Measurements from ENCODE around the gene TSR3. TPM values are rescaled to one million over a fixed set of nuclear protein-coding genes. Genes with fewer than 3 reads are reported as not detected.
"Not testable (repeated sequence)": the region's sequence is repeated elsewhere in the genome, so short reads cannot be mapped to it uniquely, and the experiment has no call there.

The TSR3 gene
- total RNA-seq, 2 experiments from 2014 or later: 33.8 to 43.7 TPM

DNA sequence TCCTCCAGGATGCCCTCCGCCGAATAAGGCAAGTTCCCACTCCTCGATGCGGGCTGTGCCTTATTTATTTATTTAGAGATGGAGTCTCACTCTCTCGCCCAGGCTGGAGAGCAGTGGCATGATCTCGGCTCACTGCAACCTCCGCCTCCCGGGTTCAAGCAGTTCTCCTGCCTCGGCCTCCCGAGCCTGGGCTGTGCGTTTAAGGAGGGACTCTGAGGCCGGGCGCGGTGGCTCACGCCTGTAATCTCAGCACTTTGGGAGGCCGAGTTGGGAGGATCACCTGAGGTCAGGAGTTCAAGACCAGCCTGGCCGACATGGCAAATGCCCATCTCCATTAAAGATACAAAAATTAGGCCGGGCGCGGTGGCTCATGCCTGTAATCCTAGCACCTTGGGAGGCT is 23.5 kb downstream of the TSR3 start:
- H3K27ac Mint-ChIP-seq, CTCF ChIA-PET, POLR2A ChIA-PET, H3K4me3 Mint-ChIP-seq, DNase-seq, H3K9me3 Mint-ChIP-seq: not testable (repeated sequence)
- Mint-ChIP-seq H3K36me3 (ENCODE audit: low read depth) (peaks cover 12% of the 10 kb centered on the region), H3K27me3 (peaks cover 14% of the 10 kb centered on the region), H3K4me1 (peaks cover 17% of the 10 kb centered on the region)

DNA sequence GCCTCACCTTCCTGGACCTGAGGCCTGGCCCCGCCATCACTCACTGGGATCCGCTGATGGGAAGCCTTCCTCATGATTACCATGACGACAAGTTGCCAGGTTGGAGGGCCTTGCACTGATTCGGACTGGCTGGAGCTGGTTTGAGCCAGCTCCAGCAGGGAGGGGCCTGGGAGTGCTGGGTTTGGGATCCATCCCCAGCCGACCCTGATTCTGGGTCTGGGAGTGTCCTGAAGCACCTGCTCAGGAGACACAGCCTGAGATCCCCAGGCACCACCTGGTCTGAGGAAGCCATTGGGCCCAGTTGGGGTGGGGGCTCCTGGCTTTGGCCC is 24.1 kb downstream of the TSR3 start:
- H3K4me1 Mint-ChIP-seq: peaks cover 15% of the 10 kb centered on the region
- POLR2A ChIA-PET: no interaction called here
- no peak overlapping the region for H3K27ac Mint-ChIP-seq
- H3K27me3 Mint-ChIP-seq: peaks cover 12% of the 10 kb centered on the region
- no peaks in the 10 kb centered on the region for H3K9me3 Mint-ChIP-seq
- CTCF ChIA-PET: interaction anchor here (1.5 kb wide), 1 partner anchor 40 kb away, joined by 3 read pairs; no protein-coding TSS in a partner anchor
- no peak for DNase-seq
- peaks cover 12% of the 10 kb centered on the region for H3K36me3 Mint-ChIP-seq (ENCODE audit: low read depth)
- H3K4me3 Mint-ChIP-seq: no peak overlapping the region

DNA sequence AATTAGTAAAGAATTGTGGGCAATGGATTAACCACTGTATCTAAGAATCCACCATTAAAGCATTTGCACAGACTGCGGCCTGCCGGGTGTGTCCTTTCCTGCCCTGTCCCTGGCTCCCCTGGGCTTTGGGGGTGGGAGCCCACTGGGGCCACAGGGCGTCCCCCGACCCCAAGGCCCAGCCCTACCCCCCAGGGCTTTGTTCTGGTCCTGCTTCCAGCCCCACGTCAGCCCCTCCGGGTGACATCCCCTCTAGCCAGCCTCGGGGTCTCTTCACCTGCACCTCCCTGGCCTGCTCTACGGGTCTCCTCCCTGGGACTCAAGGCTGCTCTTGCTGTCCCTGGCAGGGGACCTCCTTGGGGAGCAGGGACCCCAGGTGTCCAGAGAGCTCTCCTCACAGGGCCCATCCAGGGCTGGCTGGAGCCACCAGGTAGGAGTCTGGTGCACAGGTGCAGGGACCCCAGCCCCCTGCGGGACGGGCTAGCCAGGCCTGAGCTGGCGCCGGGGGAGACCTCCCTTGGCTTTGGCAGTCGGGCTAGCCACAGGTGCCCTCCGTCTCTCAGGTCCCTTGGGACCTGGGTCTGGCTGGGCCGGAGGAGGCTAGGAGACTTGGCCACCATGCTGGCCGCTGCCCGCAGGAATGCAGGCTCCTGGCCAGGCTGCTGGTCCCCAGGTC is 24.6 kb downstream of the TSR3 start:
- POLR2A ChIA-PET: no interaction called here
- CTCF ChIA-PET: interaction anchor here (1.5 kb wide), 1 partner anchor 40 kb away, joined by 3 read pairs; no protein-coding TSS in a partner anchor
- H3K36me3 Mint-ChIP-seq (ENCODE audit: low read depth): peaks cover 14% of the 10 kb centered on the region
- peaks cover 10% of the 10 kb centered on the region for H3K4me1 Mint-ChIP-seq
- no peak for DNase-seq
- H3K27me3 Mint-ChIP-seq: peaks cover 7% of the 10 kb centered on the region
- no peaks in the 10 kb centered on the region for H3K9me3 Mint-ChIP-seq
- no peak overlapping the region for H3K4me3 Mint-ChIP-seq
- no peak overlapping the region for H3K27ac Mint-ChIP-seq

DNA sequence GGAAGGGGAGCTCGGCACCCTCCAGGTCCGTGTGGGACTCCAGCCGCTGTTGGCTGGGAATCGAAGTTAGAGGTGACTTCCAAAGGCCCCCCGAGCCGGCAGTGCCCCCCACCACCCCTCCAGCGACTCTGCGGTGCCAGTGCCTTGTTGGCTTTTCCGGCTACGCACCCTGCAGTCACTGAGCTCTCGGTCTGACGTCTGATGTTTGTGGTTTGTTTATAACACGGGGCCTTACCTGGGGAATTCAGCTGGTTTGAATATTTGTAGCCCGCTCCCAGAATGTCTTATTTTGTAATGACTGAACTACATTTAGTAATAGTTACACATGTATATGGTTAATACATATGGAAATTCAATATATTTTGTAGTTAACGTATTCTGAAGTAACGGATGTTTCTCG is 25.3 kb downstream of the TSR3 start:
- ChIA-PET POLR2A (no interaction called here), CTCF (interaction anchor here (1.5 kb wide), 1 partner anchor 39 kb away, joined by 3 read pairs; no protein-coding TSS in a partner anchor)
- Mint-ChIP-seq H3K36me3 (ENCODE audit: low read depth) (peaks cover 14% of the 10 kb centered on the region), H3K27ac (no peak overlapping the region), H3K9me3 (no peaks in the 10 kb centered on the region), H3K27me3 (no peaks in the 10 kb centered on the region), H3K4me3 (no peak overlapping the region), H3K4me1 (peaks cover 3% of the 10 kb centered on the region)
- no peak for DNase-seq

DNA sequence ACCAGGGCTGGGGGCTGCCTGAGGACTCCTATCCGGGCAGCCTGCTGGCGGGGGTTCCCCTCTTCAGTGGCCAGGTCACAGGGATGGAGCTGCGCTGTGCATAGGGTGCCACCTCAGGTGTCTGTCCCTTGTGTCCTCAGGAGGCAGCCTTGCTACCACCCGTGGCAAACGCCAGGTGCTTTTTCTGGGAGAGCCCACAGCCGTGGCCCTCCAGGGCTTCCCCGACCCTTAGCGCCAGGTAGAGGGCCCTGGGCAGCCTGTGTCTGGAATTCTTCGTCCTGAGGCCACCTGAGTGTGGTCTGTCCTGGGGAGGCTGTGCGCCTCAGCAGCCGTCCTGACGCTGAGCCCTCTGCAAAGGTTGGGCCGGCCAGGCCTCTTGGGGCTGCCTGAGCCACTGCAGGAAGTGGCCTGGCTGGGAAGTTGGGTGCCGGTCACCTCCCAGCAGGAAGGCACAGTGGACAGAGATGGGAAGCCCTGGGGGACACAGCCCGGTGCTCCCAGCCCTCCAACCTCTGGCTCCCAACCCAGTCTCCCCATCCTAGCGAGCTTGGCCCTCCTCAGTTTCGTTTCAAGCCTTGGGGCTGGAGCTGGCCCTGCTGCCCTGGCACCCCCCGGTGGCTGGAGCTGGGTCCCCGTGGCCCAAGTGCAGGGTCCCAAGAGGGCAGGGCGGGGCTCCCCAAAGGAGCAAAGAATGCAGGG is 25.9 kb downstream of the TSR3 start:
- H3K36me3 Mint-ChIP-seq (ENCODE audit: low read depth): peaks cover 18% of the 10 kb centered on the region
- H3K9me3 Mint-ChIP-seq: no peaks in the 10 kb centered on the region
- no peaks in the 10 kb centered on the region for H3K27me3 Mint-ChIP-seq
- DNase-seq: no peak
- H3K27ac Mint-ChIP-seq: no peak overlapping the region
- no peak overlapping the region for H3K4me3 Mint-ChIP-seq
- H3K4me1 Mint-ChIP-seq: no peaks in the 10 kb centered on the region
- CTCF ChIA-PET: interaction anchor here (1.5 kb wide), 1 partner anchor 38 kb away, joined by 3 read pairs; no protein-coding TSS in a partner anchor
- POLR2A ChIA-PET: no interaction called here

DNA sequence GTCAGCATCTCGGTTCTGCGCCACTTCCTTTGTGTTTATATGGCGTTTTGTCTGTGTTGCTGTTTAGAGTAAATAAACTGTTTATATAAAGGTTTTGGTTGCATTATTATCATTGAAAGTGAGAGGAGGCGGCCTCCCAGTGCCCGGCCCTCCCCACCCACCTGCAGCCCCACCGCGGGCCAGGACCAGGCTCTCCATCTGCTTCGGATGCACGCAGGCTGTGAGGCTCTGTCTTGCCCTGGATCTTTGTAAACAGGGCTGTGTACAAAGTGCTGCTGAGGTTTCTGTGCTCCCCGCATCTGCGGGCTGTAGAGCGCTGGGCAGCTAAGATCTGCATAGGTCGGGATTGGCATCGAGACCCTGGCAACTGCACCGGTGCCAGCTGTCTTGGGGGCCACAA is 26.4 kb downstream of the TSR3 start:
- CTCF ChIA-PET: no interaction called here
- Mint-ChIP-seq H3K4me1 (no peaks in the 10 kb centered on the region), H3K9me3 (no peaks in the 10 kb centered on the region), H3K27me3 (no peaks in the 10 kb centered on the region), H3K27ac (no peak overlapping the region), H3K4me3 (no peak overlapping the region), H3K36me3 (ENCODE audit: low read depth) (peaks cover 22% of the 10 kb centered on the region)
- DNase-seq: no peak
- POLR2A ChIA-PET: no interaction called here

DNA sequence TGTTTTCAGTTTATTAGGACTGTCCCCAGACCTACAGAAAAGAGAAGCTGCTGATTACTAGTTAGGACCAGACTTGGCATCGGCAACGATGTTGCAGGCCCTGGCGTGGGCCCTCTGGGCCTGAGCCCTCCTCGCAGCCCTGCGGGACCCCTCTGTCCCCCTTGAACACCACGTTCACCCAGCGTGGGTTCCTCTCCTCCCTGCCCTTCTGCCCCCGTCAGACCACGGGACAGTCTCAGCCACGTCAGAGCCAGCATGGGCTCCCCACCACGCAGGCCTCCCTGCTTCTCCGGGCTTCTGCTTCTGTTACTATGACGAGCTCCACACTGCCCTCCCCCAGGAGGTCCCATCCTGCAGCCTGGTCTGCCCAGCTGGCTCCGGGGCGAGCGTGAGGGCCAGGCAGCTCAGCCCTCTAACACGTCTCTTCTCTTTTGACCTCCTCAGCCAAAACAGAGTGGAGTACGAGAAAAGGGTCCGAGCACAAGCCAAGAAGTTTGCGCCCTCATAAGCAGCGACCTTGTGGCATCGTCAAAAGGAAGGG is 27.3 kb downstream of the TSR3 start:
- Mint-ChIP-seq H3K4me1 (no peaks in the 10 kb centered on the region), H3K36me3 (ENCODE audit: low read depth) (peaks cover 29% of the 10 kb centered on the region), H3K27ac (no peak overlapping the region), H3K4me3 (no peak overlapping the region), H3K27me3 (no peaks in the 10 kb centered on the region), H3K9me3 (no peaks in the 10 kb centered on the region)
- ChIA-PET POLR2A (no interaction called here), CTCF (no interaction called here)
- DNase-seq: no peak

DNA sequence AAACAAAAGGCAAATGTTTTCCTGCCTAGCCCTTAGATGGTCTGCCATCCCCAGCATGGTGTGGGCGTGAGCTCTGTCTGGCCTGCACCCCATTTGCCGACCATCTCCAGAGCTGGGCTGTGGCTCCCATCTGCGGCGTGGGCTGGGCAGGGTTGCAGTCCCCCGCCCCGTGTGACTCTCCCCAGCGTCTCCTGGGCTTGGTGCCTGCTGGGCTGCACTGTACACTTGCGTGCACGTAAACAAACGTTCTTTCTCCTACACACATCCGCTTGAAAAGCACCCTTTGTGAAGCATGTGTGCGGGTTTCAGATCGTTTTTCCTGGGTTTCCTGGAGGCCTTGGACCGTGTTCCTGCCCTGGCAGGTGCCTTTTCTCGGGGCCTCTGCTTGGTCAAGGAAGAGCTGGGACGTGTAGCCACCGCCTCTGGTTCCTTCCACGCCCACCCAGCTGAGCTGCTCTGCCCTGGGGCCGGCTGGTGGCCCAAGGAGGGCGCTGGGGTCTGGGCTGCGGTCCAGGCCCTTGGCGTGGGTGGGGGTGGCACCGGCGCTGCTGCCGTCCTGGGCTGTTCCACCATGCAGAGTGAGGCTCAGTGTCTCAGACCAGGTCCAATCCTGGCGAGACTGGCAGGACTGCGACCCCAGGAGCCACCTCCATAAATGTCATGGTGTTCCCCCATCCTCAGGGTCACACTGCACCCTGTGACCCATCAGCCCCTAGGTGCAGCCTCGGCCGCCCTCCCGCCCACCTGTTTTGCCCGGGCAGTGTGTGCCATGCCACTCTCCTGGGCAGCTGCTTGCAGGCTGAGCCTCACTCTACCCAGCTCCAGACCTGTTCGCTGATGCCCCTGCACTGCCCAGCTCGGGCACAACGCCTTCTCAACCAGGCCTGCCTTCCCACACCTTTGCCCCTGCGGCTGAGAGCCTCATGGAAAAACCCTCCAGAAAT is 28.1 kb downstream of the TSR3 start:
- H3K27ac Mint-ChIP-seq: no peak overlapping the region
- CTCF ChIA-PET: interaction anchor here (0.5 kb wide), 1 partner anchor 1512 kb away, joined by 4 read pairs; no protein-coding TSS in a partner anchor
- H3K36me3 Mint-ChIP-seq (ENCODE audit: low read depth): peaks cover 36% of the 10 kb centered on the region
- no peaks in the 10 kb centered on the region for H3K9me3 Mint-ChIP-seq
- POLR2A ChIA-PET: interaction anchor here (0.6 kb wide), 1 partner anchor 9 kb away, joined by 3 read pairs; no protein-coding TSS in a partner anchor
- H3K4me1 Mint-ChIP-seq: no peaks in the 10 kb centered on the region
- no peak overlapping the region for H3K4me3 Mint-ChIP-seq
- DNase-seq: no peak
- no peaks in the 10 kb centered on the region for H3K27me3 Mint-ChIP-seq

DNA sequence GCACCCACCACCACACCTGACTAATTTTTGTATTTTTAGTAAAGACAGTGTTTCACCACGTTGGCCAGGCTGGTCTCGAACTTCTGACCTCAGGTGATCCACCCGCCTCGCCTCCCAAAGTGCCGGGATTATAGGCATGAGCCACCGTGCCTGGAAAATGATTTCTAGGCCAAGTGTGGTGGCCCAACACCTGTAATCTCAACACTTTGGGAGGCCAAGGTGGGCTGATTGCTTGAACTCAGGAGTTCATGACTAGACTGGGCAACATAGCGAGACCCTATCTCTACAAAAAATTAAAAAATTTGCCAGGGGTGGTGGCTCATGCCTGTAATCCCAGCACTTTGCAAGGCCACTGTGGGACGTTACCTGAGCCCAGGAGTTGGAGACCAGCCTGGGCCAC is 29.3 kb downstream of the TSR3 start:
- Mint-ChIP-seq H3K27ac (no peak overlapping the region), H3K36me3 (ENCODE audit: low read depth) (peaks cover 47% of the 10 kb centered on the region), H3K4me1 (no peaks in the 10 kb centered on the region), H3K9me3 (no peaks in the 10 kb centered on the region), H3K4me3 (no peak overlapping the region), H3K27me3 (no peaks in the 10 kb centered on the region)
- ChIA-PET POLR2A (no interaction called here), CTCF (no interaction called here)
- DNase-seq: no peak

DNA sequence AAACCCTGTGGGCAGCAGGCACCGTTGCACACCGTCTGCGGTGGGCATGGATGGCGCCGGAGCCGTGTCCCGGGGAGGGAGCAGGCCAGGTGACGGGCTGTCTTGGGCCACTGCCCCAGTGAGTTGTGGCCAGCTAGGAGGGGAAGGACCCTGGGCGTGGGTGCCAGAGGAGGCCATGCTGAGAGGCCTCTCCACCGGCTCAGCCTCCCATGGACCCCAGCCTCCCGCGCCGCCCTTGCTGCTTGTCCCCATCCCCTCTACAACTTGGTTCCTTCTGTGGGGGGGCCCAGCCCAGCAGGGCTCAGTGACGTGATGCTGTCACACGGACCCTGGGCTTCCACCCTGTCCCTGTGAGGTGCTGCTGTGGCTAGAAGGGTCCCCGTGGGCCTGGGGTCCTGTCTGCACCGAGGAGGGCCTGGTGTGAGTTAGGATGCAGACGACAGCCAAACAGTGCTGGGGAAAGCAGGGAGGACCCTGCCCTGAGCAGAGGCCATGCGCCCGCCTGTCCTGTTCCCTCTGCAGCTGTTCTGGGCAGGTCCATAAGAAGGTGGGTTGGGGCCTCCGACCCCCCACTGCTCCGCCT is 30.9 kb downstream of the TSR3 start:
- H3K27me3 Mint-ChIP-seq: no peaks in the 10 kb centered on the region
- no peaks in the 10 kb centered on the region for H3K9me3 Mint-ChIP-seq
- DNase-seq: no peak
- H3K36me3 Mint-ChIP-seq (ENCODE audit: low read depth): peaks cover 56% of the 10 kb centered on the region
- POLR2A ChIA-PET: no interaction called here
- CTCF ChIA-PET: no interaction called here
- no peak overlapping the region for H3K4me3 Mint-ChIP-seq
- no peaks in the 10 kb centered on the region for H3K4me1 Mint-ChIP-seq
- H3K27ac Mint-ChIP-seq: no peak overlapping the region

DNA sequence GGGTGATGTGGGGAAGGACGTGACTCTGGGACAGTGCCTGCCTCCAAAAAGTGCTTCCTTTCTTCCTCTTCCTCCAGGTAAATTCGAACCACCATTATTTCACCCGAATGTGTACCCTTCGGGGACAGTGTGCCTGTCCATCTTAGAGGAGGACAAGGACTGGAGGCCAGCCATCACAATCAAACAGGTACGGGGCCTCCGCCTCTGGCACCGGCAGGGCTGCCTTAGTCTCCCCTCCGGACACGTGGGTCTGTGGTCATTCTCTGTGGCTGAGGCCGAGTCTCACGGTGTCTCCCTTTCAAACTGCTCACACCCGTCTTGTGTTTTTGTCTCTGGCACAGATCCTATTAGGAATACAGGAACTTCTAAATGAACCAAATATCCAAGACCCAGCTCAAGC is 31.6 kb downstream of the TSR3 start:
- no peaks in the 10 kb centered on the region for H3K9me3 Mint-ChIP-seq
- no peaks in the 10 kb centered on the region for H3K27me3 Mint-ChIP-seq
- no peak for DNase-seq
- no peaks in the 10 kb centered on the region for H3K4me1 Mint-ChIP-seq
- H3K36me3 Mint-ChIP-seq (ENCODE audit: low read depth): peaks cover 58% of the 10 kb centered on the region
- no peak overlapping the region for H3K27ac Mint-ChIP-seq
- no peak overlapping the region for H3K4me3 Mint-ChIP-seq
- ChIA-PET CTCF (no interaction called here), POLR2A (no interaction called here)

DNA sequence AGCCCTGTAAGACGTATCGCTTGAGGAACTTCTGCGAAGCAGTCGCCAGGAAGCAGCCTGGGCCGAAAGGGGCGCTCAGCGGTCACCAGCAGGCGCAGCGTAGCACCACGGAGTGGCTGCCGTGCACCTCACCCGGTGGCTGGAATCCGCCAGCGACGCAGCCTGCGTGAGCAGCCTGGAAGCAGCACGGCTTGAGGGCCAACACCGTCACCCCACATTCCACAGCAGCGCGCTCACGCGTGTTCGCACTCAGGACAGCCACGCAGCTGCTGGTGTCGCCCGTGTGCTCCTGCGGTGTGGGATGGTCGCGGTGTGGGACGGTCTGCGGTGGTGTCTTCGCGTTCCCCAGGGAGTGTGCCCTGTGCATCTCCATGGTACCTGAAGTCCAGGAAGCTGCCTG is 32.6 kb downstream of the TSR3 start:
- H3K27ac Mint-ChIP-seq: no peak overlapping the region
- CTCF ChIA-PET: no interaction called here
- H3K27me3 Mint-ChIP-seq: no peaks in the 10 kb centered on the region
- no peak for DNase-seq
- H3K4me3 Mint-ChIP-seq: no peak overlapping the region
- H3K4me1 Mint-ChIP-seq: peaks cover 7% of the 10 kb centered on the region
- no peaks in the 10 kb centered on the region for H3K9me3 Mint-ChIP-seq
- POLR2A ChIA-PET: no interaction called here
- H3K36me3 Mint-ChIP-seq (ENCODE audit: low read depth): peaks cover 58% of the 10 kb centered on the region

DNA sequence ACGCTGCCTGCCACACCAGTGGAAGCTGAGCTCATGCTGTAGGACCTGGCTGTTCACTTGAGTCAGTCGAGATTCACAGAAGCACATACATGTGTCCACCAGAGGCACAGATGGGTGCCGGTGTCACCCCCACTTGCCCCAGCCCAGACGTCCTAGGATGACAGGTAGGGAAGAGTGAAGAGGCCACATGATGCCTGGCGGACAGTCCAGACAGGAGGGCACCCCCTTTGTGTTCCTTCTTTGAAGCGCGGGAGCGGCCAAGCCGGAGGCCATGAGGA is 33.5 kb downstream of the TSR3 start:
- CTCF ChIA-PET: no interaction called here
- peaks cover 52% of the 10 kb centered on the region for H3K36me3 Mint-ChIP-seq (ENCODE audit: low read depth)
- no peak overlapping the region for H3K27ac Mint-ChIP-seq
- no peak for DNase-seq
- no peaks in the 10 kb centered on the region for H3K9me3 Mint-ChIP-seq
- peaks cover 8% of the 10 kb centered on the region for H3K4me1 Mint-ChIP-seq
- H3K27me3 Mint-ChIP-seq: no peaks in the 10 kb centered on the region
- POLR2A ChIA-PET: no interaction called here
- no peak overlapping the region for H3K4me3 Mint-ChIP-seq

Data from activated CD4-positive, alpha-beta T cell treated with anti-CD3 and anti-CD28 coated beads, Interleukin-2, amount 10 ng/mL, durations not matched to agents 7 days and 5 days (primary cell).